OCI-LY1 (cell line): ENCODE data around the gene ATG9A.

Experiments
- H2AFZ ChIP-seq: fragments of 200-600 bp; sonication (generic), shearing (Covaris generic); 2 replicates; pipeline ENCODE4 v1.6.0; 2014; ENCODE audit warnings: antibody characterized with exemption, mild to moderate bottlenecking, low read length
- H3F3A ChIP-seq: fragments of 200-600 bp; sonication (generic), shearing (Covaris generic); 2 replicates; pipeline ENCODE4 v1.6.0; 2014; ENCODE audit warnings: mild to moderate bottlenecking, antibody characterized with exemption, low read length, moderate library complexity; ENCODE audit not compliant: insufficient read depth
- H3K27ac ChIP-seq: fragments of 200-600 bp; sonication (generic); 2 replicates; pipeline ENCODE4 v1.5.1; 2014; ENCODE audit warnings: low read length, mixed run types, mild to moderate bottlenecking, low read depth; ENCODE audit not compliant: poor library complexity, severe bottlenecking
- H3K27me3 ChIP-seq: fragments of 200-600 bp; sonication (generic); 2 replicates; pipeline ENCODE4 v1.6.0; 2014; ENCODE audit warnings: antibody characterized with exemption, mild to moderate bottlenecking, low read length, moderate library complexity; ENCODE audit not compliant: insufficient read depth
- H3K36me3 ChIP-seq: fragments of 200-600 bp; sonication (generic); 2 replicates; pipeline ENCODE4 v1.6.1; 2014; ENCODE audit warnings: mild to moderate bottlenecking, antibody characterized with exemption, low read length, moderate library complexity, mixed read lengths; ENCODE audit not compliant: insufficient read depth
- H3K4me1 ChIP-seq: fragments of 200-600 bp; sonication (generic); 2 replicates; pipeline ENCODE4 v1.5.1; 2014; ENCODE audit warnings: mild to moderate bottlenecking, low read length, moderate library complexity; ENCODE audit not compliant: insufficient read depth, severe bottlenecking
- H3K4me2 ChIP-seq: fragments of 200-600 bp; sonication (generic), shearing (Covaris generic); 2 replicates; pipeline ENCODE4 v1.6.1; 2014; ENCODE audit warnings: low read length
- H3K4me3 ChIP-seq: fragments of 200-600 bp; sonication (generic); 2 replicates; pipeline ENCODE4 v1.5.1; 2014; ENCODE audit warnings: low read length, low read depth, mild to moderate bottlenecking, mixed read lengths; ENCODE audit not compliant: poor library complexity, severe bottlenecking
- H3K79me2 ChIP-seq: fragments of 200-600 bp; shearing (Covaris generic); 2 replicates; pipeline ENCODE4 v1.6.1; 2016; ENCODE audit warnings: mixed run types, low read length, mixed read lengths; ENCODE audit not compliant: insufficient read depth
- H3K9ac ChIP-seq: fragments of 200-600 bp; sonication (generic), shearing (Covaris generic); 2 replicates; pipeline ENCODE4 v1.6.1; 2014; ENCODE audit warnings: mild to moderate bottlenecking, low read length, mixed read lengths
- H3K9me2 ChIP-seq: fragments of 200-600 bp; sonication (generic), shearing (Covaris generic); 2 replicates; pipeline ENCODE4 v1.6.1; 2014; ENCODE audit warnings: low read depth, mild to moderate bottlenecking, low read length, mixed read lengths
- H3K9me3 ChIP-seq: fragments of 200-600 bp; shearing (Covaris generic); 2 replicates; pipeline ENCODE4 v1.6.1; 2014; ENCODE audit warnings: low read length, mixed read lengths
- H4K20me1 ChIP-seq: fragments of 200-600 bp; sonication (generic), shearing (Covaris generic); 2 replicates; pipeline ENCODE4 v1.6.0; 2016; ENCODE audit warnings: mild to moderate bottlenecking, low read length; ENCODE audit not compliant: insufficient read depth
- CTCF ChIP-seq: fragments of 200-600 bp; sonication (generic), shearing (Covaris generic); IDR thresholded peaks from 2 replicates; pipeline ENCODE4 v1.5.1; 2017; ENCODE audit warnings: mild to moderate bottlenecking, antibody characterized with exemption, low read length, moderate library complexity, mixed read lengths
- EZH2 ChIP-seq: fragments of 200-600 bp; sonication (generic), shearing (Covaris generic); IDR thresholded peaks from 2 replicates; pipeline ENCODE4 v1.8.0; 2017; ENCODE audit warnings: borderline replicate concordance, mixed run types, mild to moderate bottlenecking, antibody characterized with exemption, low read length, moderate library complexity, mixed read lengths

ATG9A gene

GRCh38 chr2:219254590-219255201, 25.3 kb upstream of the ATG9A start:
- peak overlapping the region; percentile 88 for H3K27ac ChIP-seq
- peaks cover 44% of the 10 kb centered on the region for H3K4me1 ChIP-seq

GRCh38 chr2:219253753-219254589, 24.5 kb upstream of the ATG9A start, which contains the start of gene TUBA4A:
TUBA4A (minus strand) TSS chr2:219253918; CDS start chr2:219253858, 60 bp downstream.
- Histone ChIP-seq H3K9me2 (no peaks in the 10 kb centered on the region), H3K27me3 (no peaks in the 10 kb centered on the region), H3K4me1 (peaks cover 51% of the 10 kb centered on the region), H3K79me2 (no peaks in the 10 kb centered on the region), H3K27ac (peak within 1 kb of the TSS; percentile 98), H3K4me3 (peak within 1 kb of the TSS; percentile 83), H4K20me1 (no peaks in the 10 kb centered on the region), H3K36me3 (peaks cover 39% of the 10 kb centered on the region), H3F3A (0 out of 2 replicates have a peak, but pooled peaks cover 5% of the 10 kb centered on the region), H3K9me3 (no peaks in the 10 kb centered on the region), H3K4me2 (peak within 1 kb of the TSS; percentile 79), H2AFZ (no peak within 1 kb of the TSS), H3K9ac (peak within 1 kb of the TSS; percentile 89)
- TF ChIP-seq EZH2 (no peak), CTCF (0 out of 2 replicates have a peak, but pooled peaks have one; percentile 15)

More at GRCh38 chr2:219254590-219255201, 25.3 kb upstream of the ATG9A start:
- Histone ChIP-seq H3K9me3 (no peaks in the 10 kb centered on the region), H3K9ac (peak overlapping the region; percentile 89), H3K79me2 (no peaks in the 10 kb centered on the region), H3K36me3 (peaks cover 36% of the 10 kb centered on the region), H3K27me3 (no peaks in the 10 kb centered on the region), H3K4me3 (peak overlapping the region; percentile 83), H3K9me2 (no peaks in the 10 kb centered on the region), H4K20me1 (no peaks in the 10 kb centered on the region), H3K4me2 (peak overlapping the region; percentile 79), H2AFZ (no peak overlapping the region), H3F3A (0 out of 2 replicates have a peak, but pooled peaks cover 5% of the 10 kb centered on the region)
- TF ChIP-seq CTCF (no peak; the same call in 1 of the 2 replicates), EZH2 (no peak)

GRCh38 chr2:219252900-219253752, 23.7 kb upstream of the ATG9A start, which contains the start of gene TUBA4B:
TUBA4B (plus strand) TSS chr2:219253243; CDS start chr2:219253408, 165 bp downstream.
- TF ChIP-seq CTCF (no peak), EZH2 (no peak)
- Histone ChIP-seq H3K27me3 (no peaks in the 10 kb centered on the region), H3K4me2 (peak within 1 kb of the TSS; percentile 79), H3K36me3 (peaks cover 40% of the 10 kb centered on the region), H3K79me2 (no peaks in the 10 kb centered on the region), H3F3A (0 out of 2 replicates have a peak, but pooled peaks cover 5% of the 10 kb centered on the region), H3K27ac (peak within 1 kb of the TSS; percentile 98), H3K9ac (peak within 1 kb of the TSS; percentile 89), H4K20me1 (no peaks in the 10 kb centered on the region), H2AFZ (no peak within 1 kb of the TSS), H3K9me2 (no peaks in the 10 kb centered on the region), H3K4me1 (peaks cover 59% of the 10 kb centered on the region), H3K4me3 (peak within 1 kb of the TSS; percentile 83), H3K9me3 (no peaks in the 10 kb centered on the region)
